ENCODE measurements around the gene MSANTD2.

DNA sequence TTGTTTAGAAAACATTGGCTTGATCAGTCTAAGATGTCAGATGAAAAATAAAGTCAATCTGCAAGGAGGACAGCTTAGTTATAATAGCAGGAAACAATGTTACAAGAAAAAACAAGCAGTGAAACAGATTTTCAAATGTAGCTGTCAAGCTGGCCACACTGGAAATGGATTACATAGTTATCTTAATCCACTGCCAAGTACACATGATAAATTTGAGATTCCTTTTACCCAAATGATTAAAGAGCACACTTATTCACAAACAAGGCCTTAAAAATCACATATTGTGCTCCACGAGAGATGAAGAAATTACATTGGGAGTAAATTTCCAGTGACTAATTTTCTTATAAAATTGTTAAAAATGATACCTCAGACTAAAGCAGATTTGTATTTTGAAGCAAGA, 20.6 kb downstream of the MSANTD2 start:
- TF ChIP-seq, protein P1, sequence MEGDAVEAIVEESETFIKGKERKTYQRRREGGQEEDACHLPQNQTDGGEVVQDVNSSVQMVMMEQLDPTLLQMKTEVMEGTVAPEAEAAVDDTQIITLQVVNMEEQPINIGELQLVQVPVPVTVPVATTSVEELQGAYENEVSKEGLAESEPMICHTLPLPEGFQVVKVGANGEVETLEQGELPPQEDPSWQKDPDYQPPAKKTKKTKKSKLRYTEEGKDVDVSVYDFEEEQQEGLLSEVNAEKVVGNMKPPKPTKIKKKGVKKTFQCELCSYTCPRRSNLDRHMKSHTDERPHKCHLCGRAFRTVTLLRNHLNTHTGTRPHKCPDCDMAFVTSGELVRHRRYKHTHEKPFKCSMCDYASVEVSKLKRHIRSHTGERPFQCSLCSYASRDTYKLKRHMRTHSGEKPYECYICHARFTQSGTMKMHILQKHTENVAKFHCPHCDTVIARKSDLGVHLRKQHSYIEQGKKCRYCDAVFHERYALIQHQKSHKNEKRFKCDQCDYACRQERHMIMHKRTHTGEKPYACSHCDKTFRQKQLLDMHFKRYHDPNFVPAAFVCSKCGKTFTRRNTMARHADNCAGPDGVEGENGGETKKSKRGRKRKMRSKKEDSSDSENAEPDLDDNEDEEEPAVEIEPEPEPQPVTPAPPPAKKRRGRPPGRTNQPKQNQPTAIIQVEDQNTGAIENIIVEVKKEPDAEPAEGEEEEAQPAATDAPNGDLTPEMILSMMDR (IDR thresholded peaks at IDR 0.05) = no peak
- TF ChIP-seq POLR2AphosphoS5 (IDR thresholded peaks at IDR 0.05) (no peak), POLR2A (IDR thresholded peaks at IDR 0.05) (no peak)

Measured in breast epithelium (tissue), 3 donors.